Ovary (tissue), 9 donors: Measurements from ENCODE around the gene DAAM1. TPM values are rescaled to one million over a fixed set of nuclear protein-coding genes. Genes with fewer than 3 reads are reported as not detected.

Experiments
- DNase-seq, 5 donors: peaks; one replicate each; pipeline ENCODE4 v3.0.0-alpha.2; 2019 to 2020
- H3K27ac ChIP-seq, 2 donors: fragments of 200-600 bp; one replicate each; pipeline versions ENCODE4 v1.5.1 to v1.8.0; 2019 to 2022
- H3K27me3 ChIP-seq: fragments of 200-600 bp; one replicate; pipeline ENCODE4 v1.8.0; 2022
- H3K36me3 ChIP-seq: fragments of 200-600 bp; sonication (generic); one replicate; pipeline ENCODE4 v1.5.1; 2019
- H3K4me1 ChIP-seq: one replicate; pipeline ENCODE4 v1.8.1; 2013; ENCODE audit warnings: mild to moderate bottlenecking, moderate library complexity; ENCODE audit not compliant: insufficient read depth
- H3K4me3 ChIP-seq: fragments of 200-600 bp; sonication (generic); one replicate; pipeline ENCODE4 v1.5.1; 2017
- H3K9me3 ChIP-seq, 2 donors: fragments of 200-600 bp in 1 of 2; sonication (generic) in 1 of 2; one replicate each; pipeline versions ENCODE4 v1.5.1 to v1.8.1; 2013 to 2019; ENCODE audit warnings: mild to moderate bottlenecking in 1 of 2, moderate library complexity in 1 of 2
- EP300 ChIP-seq: sonication (generic); formaldehyde crosslinking; IDR thresholded peaks from one replicate; pipeline ENCODE4 v1.6.1; 2017; ENCODE audit warnings: antibody characterized with exemption
- POLR2A ChIP-seq: fragments of 450-650 bp; IDR thresholded peaks from one replicate; pipeline ENCODE4 v1.6.1; 2017; ENCODE audit warnings: antibody characterized with exemption, mild to moderate bottlenecking, moderate library complexity
- WGBS, 3 donors: extraction: QIAGEN DNeasy Blood & Tissue Kit in 1 of 3; methylation state at CpG; one replicate each; pipeline versions ENCODE4 v1.1.5 to v1.1.7; 2013 to 2017; 5-methylcytosine and 5-hydroxymethylcytosine counted together
- intact Hi-C, 4 donors: fragments of 100-400 bp; cut with DNase I; formaldehyde crosslinking; loops; one replicate each; pipeline versions ENCODE4 v1.11.0 to v1.15.1; 2022 to 2023
- polyA plus RNA-seq, 2 donors: library from polyadenylated mRNA; stranded (reverse); fragments of 200-250 nt in 1 of 2; fragments of 350-450 nt in 1 of 2; fragmentation: Illumina TruSeq in 1 of 2; extraction: RNeasy Lipid Tissue Mini Kit (QIAGEN cat#74804) in 1 of 2; gene quantifications; one replicate each; pipeline ENCODE4 v1.2.3, GENCODE V29; 2013 to 2014
- total RNA-seq, 7 donors: library from RNA; depleted of rRNA in 2 of 7; stranded (reverse); fragments of >200 nt in 2 of 7; fragmentation: NEBNext Ultra II Directional in 3 of 7; extraction: Animal tissue kit (Norgen Biotek cat#: 25700) in 3 of 7; gene quantifications; one replicate each; pipeline versions ENCODE4 v1.1.0 to v1.2.4, GENCODE V29; 2016 to 2023
- TF ChIP-seq, protein P1 (sequence below), 3 donors: fragments of 450-650 bp in 2 of 3; fragments of 200-600 bp in 1 of 3; IDR thresholded peaks; one replicate each; pipeline versions ENCODE4 v1.5.1 to v1.8.0; 2016 to 2022; ENCODE audit warnings: antibody characterized with exemption in 3 of 3, mild to moderate bottlenecking in 1 of 3
- donor health status: DM: no; HTN: no; CAD: no; lungs with moderate emphysema.
- donor health status: DM: no; HTN: no; CAD: no.
- donor health status: Bipolar disorder and iron deficiency.
- donor health status: DM: yes; HTN: yes; CAD: no.
- donor health status: DM: no; HTN: no; CAD: no.
- donor health status: DM: yes; HTN: yes; CAD: no.

The DAAM1 gene
- total and polyA plus RNA-seq, 9 donors, result 19.0 to 83.3 (median 35.3) TPM

DNA sequence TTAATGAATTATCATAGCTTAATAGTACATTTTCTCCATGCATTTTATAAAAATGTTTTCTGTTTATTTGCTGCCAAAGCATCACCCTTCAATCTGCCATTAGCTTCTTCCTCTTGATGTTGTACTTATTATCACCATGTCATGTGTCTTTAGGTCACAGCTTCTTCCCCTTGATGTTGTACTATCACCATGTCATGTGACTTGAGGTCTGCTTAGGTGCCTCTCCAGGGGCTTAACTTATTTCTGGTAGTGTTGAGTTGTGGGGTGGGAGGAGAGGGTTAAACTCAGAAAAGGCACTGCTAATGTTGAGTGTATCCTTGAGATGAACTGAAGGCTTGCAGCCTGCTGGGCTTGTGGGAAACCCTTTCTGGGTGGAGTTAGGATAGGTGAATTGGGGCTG is 87.8 kb downstream of the DAAM1 start:
- H3K27me3 ChIP-seq, result no peaks in the 10 kb centered on the region
- no peak overlapping the region for H3K4me3 ChIP-seq
- H3K36me3 ChIP-seq, result no peaks in the 10 kb centered on the region
- no peak for DNase-seq
- H3K27ac ChIP-seq, result no peak overlapping the region
- H3K4me1 ChIP-seq, result peaks cover 12% of the 10 kb centered on the region
- intact Hi-C loops, result no loop called here
- H3K9me3 ChIP-seq, result no peaks in the 10 kb centered on the region
- TF ChIP-seq EP300 (no peak), POLR2A (no peak)
- TF ChIP-seq, protein P1, sequence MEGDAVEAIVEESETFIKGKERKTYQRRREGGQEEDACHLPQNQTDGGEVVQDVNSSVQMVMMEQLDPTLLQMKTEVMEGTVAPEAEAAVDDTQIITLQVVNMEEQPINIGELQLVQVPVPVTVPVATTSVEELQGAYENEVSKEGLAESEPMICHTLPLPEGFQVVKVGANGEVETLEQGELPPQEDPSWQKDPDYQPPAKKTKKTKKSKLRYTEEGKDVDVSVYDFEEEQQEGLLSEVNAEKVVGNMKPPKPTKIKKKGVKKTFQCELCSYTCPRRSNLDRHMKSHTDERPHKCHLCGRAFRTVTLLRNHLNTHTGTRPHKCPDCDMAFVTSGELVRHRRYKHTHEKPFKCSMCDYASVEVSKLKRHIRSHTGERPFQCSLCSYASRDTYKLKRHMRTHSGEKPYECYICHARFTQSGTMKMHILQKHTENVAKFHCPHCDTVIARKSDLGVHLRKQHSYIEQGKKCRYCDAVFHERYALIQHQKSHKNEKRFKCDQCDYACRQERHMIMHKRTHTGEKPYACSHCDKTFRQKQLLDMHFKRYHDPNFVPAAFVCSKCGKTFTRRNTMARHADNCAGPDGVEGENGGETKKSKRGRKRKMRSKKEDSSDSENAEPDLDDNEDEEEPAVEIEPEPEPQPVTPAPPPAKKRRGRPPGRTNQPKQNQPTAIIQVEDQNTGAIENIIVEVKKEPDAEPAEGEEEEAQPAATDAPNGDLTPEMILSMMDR (IDR thresholded peaks at IDR 0.05), result no peak

DNA sequence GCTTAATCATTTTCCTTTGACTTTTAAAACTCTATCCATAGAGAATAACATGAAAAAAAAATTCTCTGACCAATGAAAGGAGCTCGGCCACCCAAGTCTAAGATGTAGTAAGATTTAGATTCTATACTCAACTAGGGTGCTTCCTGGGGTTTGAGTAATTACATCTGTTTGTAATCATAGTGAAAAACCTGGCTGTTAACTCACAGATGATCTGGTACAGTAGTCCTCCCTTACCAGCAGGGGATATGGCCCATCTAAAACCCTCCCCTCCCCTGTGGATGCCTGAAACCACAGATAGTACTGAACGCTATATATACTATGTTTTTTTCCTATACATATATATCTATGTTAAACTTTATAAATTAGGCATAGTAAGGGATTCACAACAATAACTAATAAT is 89.2 kb downstream of the DAAM1 start:
- Histone ChIP-seq H3K27ac (no peak overlapping the region), H3K4me3 (no peak overlapping the region), H3K36me3 (no peaks in the 10 kb centered on the region), H3K27me3 (no peaks in the 10 kb centered on the region), H3K9me3 (no peaks in the 10 kb centered on the region), H3K4me1 (peaks cover 12% of the 10 kb centered on the region)
- DNase-seq, result no peak
- 91 to 97% (median 92%) methylated on average over 2 of the region's 2 CpGs for WGBS, 3 donors
- TF ChIP-seq POLR2A (no peak), EP300 (no peak)
- TF ChIP-seq, protein P1 (IDR thresholded peaks at IDR 0.05), result no peak
- intact Hi-C loops, result no loop called here

DNA sequence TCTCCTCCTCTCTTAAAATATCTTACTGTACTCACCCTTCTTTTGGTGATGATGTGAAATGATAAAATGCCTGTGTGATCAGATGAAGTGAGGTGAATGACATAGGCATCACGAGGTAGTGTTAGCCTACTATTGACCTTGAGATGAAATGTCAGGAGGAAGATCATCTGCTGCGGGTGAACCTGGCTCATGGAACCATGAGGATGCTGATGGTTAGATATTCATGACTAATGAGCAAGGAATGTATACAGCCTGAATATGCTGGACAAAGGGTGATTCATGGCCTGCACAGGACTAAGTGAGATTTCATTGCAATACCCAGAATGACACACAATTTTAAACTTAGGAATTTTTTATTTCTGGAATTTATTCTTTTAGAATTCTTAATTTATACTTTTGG is 89.6 kb downstream of the DAAM1 start:
- WGBS, 3 donors, result 15 to 26% (median 16%) methylated on average over 2 of the region's 2 CpGs
- intact Hi-C loops, result no loop called here
- H3K36me3 ChIP-seq, result no peaks in the 10 kb centered on the region
- no peaks in the 10 kb centered on the region for H3K27me3 ChIP-seq
- H3K4me1 ChIP-seq, result peaks cover 12% of the 10 kb centered on the region
- no peak for DNase-seq
- H3K4me3 ChIP-seq, result no peak overlapping the region
- TF ChIP-seq EP300 (no peak), POLR2A (no peak)
- TF ChIP-seq, protein P1 (IDR thresholded peaks at IDR 0.05), result no peak
- no peaks in the 10 kb centered on the region for H3K9me3 ChIP-seq
- H3K27ac ChIP-seq, result no peak overlapping the region

DNA sequence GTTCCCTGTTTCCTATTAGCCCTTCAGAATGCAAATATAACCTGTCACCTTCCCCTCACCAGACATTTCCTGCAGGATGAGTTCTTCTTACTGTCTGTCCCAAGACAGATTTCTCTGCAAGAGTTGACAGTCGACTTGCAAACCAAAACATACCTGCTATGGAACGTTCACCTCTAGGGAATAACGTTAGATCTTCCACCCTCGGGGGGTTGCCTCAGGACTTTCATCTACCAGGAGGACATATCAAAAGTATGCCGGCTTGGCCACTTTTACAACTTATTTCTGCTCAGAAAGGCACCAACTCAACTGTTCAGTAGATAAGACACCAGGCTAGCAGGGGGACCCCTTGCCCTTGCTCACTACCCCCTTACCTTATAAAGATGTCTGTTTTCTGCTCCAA is 92.5 kb downstream of the DAAM1 start:
- H3K27me3 ChIP-seq, result no peaks in the 10 kb centered on the region
- no peak overlapping the region for H3K4me3 ChIP-seq
- DNase-seq, result no peak
- H3K4me1 ChIP-seq, result peaks cover 6% of the 10 kb centered on the region
- H3K36me3 ChIP-seq, result no peaks in the 10 kb centered on the region
- 90 to 95% (median 92%) methylated on average over 5 of the region's 5 CpGs for WGBS, 3 donors
- H3K9me3 ChIP-seq, result no peaks in the 10 kb centered on the region
- intact Hi-C loops, result loop anchor here in 1 of 4 donors (2.0 kb wide), 1 partner anchor 52 kb away; no protein-coding TSS in a partner anchor
- no peak for TF ChIP-seq POLR2A
- TF ChIP-seq, protein P1 (IDR thresholded peaks at IDR 0.05), result no peak
- no peak for TF ChIP-seq EP300
- no peak overlapping the region for H3K27ac ChIP-seq
